ENCODE results near the gene EXOSC2.
"Not testable (repeated sequence)": the region's sequence is repeated elsewhere in the genome, so short reads cannot be mapped to it uniquely, and the experiment has no call there.

The EXOSC2 gene

GRCh38 chr9:130668196-130668595, 25.4 kb upstream of the EXOSC2 start:
- DNase-seq: no peak

GRCh38 chr9:130668659-130669058, 24.9 kb upstream of the EXOSC2 start:
- DNase-seq: no peak

- DNase-seq: no peak
Measured at GRCh38 chr9:130669965-130670364, 23.6 kb upstream of the EXOSC2 start.

- no peak for DNase-seq
Measured at GRCh38 chr9:130670644-130671043, 22.9 kb upstream of the EXOSC2 start.

GRCh38 chr9:130672466-130672865, 21.1 kb upstream of the EXOSC2 start:
- DNase-seq: no peak

DNA sequence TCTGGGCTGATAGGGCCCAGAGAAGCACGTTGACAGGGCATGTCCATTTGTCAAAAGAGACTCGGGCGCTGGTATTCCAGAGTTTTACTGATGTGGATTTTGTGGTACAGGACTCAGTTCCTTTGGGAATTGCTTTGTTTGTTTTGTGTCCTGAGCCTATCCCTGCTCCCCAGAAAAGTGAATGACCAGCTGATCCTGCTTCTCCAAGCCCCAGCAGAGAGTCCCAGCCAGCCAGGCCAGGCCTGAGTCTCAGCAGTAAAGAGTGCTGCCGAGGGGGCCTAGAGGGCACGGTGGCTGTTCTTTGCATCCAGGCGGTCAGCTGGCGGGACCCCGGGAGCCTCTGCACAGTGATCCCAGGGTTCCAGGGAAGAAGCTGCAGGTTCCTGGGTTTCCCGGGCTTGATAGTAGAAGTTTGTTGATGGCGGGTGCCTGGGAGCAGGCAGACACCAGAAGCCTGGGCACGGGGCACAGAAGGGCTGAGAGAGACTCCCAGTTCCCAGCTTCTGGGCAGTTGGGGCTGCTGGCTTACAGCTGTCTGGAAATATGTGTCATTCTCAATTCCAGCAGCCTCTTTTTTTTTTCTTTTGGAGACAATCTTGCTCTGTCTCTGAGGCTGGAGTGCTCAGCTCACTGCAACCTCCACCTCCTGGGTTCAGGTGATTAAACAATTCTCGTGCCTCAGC, 20.5 kb upstream of the EXOSC2 start:
- DNase-seq: no peak

DNA sequence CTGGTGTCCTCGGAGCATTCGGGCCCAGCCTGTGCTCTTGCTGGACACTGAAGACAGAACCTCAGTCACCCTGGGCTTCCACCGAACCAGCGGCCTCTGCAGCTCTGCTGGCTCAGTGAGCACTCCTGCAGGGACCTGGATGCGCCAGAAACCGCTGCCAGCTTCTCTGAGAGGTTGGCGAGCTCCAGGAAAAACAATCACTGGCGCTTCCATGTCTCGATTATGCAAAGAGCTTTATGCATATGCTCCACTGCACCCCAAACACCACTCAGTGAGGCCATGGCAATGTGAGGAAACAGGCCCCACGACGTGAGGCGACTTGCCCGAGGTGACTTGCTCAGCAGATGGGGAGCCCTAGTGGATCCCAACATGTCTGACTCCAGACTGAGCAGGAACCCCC, 18.2 kb upstream of the EXOSC2 start:
- no peak for DNase-seq

- DNase-seq: no peak
Measured at GRCh38 chr9:130677252-130677651, 16.3 kb upstream of the EXOSC2 start.

DNA sequence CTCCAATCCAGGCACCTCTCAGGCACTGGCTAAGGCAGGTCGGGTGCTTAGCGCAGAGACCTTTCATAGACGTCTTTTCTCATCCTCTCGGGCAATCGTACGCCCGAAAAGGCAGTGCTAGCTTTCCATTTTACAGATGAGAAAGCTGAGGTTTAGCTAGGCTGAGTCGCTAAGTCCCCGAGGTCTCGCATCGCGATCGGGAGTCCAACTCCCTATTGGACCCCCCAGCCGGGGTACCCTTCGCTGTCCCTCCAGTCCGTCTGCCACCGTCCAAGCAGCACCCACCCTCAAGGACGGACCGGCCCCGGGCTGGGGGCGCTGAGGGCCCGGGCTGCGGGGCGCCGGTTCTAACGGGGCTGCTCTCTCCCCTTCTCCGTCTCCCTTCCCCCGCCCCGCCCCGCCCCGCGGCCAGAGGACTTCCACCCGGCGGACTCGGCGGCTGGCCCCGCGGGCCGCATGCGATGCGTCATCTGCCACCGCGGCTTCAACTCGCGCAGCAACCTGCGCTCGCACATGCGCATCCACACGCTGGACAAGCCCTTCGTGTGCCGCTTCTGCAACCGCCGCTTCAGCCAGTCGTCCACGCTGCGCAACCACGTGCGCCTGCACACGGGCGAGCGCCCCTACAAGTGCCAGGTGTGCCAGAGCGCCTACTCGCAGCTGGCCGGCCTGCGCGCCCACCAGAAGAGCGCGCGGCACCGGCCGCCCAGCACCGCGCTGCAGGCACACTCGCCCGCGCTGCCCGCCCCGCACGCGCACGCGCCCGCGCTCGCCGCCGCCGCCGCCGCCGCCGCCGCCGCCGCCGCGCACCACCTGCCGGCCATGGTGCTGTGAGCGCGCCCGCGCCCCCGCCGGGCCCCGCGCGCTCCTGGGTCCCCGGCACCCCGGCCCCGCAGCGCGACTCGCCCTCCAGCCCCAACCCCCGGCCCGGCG, 12.5 kb upstream of the EXOSC2 start:
- DNase-seq: no peak

- DNase-seq: no peak
Measured at GRCh38 chr9:130681769-130682420, 11.7 kb upstream of the EXOSC2 start.

DNA sequence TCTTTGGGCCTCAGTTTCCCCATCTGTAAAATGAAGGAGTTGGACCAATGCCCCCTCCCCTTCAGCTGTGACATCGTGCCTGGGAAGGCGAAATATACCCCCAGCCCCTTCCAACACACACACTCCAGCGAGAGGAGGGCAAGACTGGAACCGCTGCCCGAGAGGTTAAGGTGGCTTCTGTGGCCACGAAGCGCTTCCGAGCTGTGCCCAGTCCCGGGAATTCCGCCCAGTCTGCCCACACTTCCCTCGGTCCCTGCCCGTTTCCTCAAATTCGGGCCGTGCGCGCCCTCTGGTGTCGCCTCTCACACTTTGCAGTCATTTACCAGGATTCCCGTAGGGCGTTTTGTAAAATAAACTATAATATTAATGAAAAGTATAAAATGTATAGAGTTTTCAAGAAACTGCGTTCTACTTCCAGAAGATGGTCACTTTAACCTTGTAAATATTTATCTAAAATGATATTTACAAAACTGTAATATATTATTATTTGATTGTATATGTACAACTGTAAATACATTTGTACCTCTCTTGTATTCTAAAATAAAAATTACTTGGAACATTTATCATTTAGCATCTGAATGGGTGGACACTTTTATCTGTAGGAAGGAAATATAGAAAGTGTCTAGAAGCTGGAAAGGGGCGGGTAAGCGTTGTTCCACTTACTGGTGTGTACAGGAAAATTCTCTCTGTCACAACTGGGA, 11.0 kb upstream of the EXOSC2 start:
- DNase-seq: no peak

GRCh38 chr9:130685104-130685503, 8.5 kb upstream of the EXOSC2 start:
- no peak for DNase-seq

DNA sequence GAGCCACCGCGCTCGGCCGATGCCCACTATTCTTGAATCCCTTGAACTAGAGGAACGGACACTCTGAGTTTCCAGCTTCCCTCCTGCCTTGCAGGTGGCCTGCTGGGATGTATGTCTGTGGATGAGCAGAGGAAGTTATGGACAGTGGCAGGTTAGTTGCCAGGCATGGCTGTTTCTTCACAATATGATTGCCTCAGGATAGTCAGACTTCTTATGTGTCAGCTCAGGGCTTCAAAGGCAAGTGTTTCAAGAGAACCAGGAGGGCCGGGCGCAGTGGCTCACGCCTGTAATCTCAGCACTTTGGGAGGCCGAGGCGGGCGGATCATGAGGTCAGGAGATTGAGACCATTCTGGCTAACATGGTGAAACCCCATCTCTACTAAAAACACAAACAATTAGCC, 7.6 kb upstream of the EXOSC2 start:
- not testable (repeated sequence) for DNase-seq

DNA sequence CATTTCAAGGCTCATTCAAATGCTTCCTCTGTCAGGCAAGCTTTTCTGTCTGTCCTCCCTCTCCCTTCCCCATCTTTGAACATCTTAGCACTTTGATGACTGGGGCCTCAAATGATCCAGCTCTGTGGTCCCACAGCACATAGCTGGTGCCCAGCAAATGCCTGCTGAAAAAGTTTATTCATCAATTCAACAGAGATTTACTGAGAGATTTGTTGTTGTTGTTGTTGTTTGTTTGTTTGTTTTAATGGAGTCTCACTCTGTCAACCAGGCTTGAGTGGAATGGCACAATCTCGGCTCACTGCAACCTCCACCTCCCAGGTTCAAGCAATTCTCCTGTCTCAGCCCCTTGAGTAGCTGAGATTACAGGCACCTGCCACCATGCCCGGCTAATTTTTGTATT, 6.0 kb upstream of the EXOSC2 start:
- no peak for DNase-seq

DNA sequence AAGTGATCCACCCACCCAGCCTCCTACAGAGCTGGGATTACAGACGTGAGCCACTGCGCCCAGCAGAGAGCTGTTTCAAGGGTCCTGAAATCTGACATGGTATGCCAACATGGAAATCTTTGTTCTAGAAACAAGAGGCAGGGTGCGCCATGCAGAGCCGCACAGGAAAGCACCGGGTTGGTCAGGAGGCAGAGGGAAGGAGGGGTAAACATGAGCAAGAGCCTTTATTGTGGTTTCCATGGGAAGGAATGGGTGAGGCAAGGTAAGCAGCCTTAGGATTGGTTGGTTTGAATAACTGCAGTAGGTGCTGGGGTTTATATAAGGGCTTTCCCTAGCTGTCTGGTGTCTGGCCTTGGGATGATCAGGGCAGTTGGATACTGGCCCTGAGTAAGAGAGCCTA, 5.5 kb upstream of the EXOSC2 start:
- DNase-seq: no peak

- no peak for DNase-seq
Measured at GRCh38 chr9:130689572-130689936, 4.0 kb upstream of the EXOSC2 start.

- DNase-seq: no peak
Measured at GRCh38 chr9:130689937-130690700, 3.5 kb upstream of the EXOSC2 start.

GRCh38 chr9:130692321-130692720, 1.3 kb upstream of the EXOSC2 start:
- DNase-seq: no peak

DNA sequence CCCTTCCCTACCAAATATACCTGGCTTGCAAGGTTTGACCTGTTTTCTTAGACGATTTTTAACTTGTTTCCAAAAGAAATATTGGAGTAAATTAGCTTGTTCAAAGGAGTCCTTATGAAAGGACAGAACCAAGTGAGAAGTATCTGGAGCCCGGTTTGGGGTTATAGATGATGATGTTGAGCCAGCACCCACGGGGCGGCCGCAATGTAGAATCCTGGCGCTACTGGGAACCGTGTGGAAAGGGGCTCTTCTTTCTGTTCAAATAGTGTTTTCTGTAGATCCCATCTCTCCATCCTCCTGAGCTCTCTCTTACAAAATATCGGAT, 517 bp upstream of the EXOSC2 start:
- DNase-seq: no peak

GRCh38 chr9:130694205-130694604, 625 bp downstream of the EXOSC2 start:
- no peak for DNase-seq

GRCh38 chr9:130696139-130696650, 2.6 kb downstream of the EXOSC2 start:
- no peak for DNase-seq

DNA sequence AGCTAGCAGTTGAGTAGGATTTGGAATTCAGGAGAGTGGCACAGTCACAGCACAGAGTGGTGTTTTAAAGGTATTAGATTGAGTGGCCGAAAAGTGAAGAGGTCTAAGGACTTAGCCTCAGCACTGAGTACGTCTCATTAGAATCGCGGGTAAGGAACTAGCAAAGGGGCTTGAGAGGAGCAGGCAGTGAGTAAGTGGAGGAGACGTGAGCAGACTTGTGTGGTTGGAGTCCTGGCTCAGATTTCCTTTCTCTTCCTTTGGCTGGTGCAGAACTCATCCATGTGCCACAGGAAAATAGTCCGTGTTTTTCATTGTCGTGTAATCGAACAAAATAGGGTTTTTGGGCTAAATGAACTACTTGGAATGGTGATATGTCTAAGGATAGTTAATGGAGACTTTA, 3.4 kb downstream of the EXOSC2 start:
- no peak for DNase-seq
